HEK293T (cell line): ENCODE data around the gene CCSER1.

ENCODE experiments used
- ARNT ChIP-seq: fragments of 450-650 bp; IDR thresholded peaks from 2 replicates; pipeline ENCODE4 v1.6.1; 2017; ENCODE audit warnings: mild to moderate bottlenecking
- BHLHE40 ChIP-seq: fragments of 450-650 bp; IDR thresholded peaks from 2 replicates; pipeline ENCODE4 v1.6.1; 2016; ENCODE audit warnings: mild to moderate bottlenecking, moderate library complexity, borderline replicate concordance
- FOXA1 ChIP-seq: fragments of 450-650 bp; IDR thresholded peaks from 2 replicates; pipeline ENCODE4 v1.6.1; 2016; ENCODE audit warnings: mild to moderate bottlenecking
- FOXK2 ChIP-seq: fragments of 450-650 bp; IDR thresholded peaks from 2 replicates; pipeline ENCODE4 v1.6.1; 2016; ENCODE audit warnings: mild to moderate bottlenecking
- HDGF ChIP-seq: fragments of 450-650 bp; IDR thresholded peaks from 2 replicates; pipeline ENCODE4 v1.6.1; 2017; ENCODE audit warnings: antibody characterized with exemption, borderline replicate concordance
- L3MBTL2 ChIP-seq: fragments of 450-650 bp; conservative IDR thresholded peaks from 2 replicates; pipeline ENCODE4 v1.6.1; 2016; ENCODE audit warnings: mild to moderate bottlenecking
- LEF1 ChIP-seq: fragments of 450-650 bp; IDR thresholded peaks from 2 replicates; pipeline ENCODE4 v1.6.1; 2017; ENCODE audit warnings: mild to moderate bottlenecking, borderline replicate concordance
- NFRKB ChIP-seq: fragments of 450-650 bp; IDR thresholded peaks from 2 replicates; pipeline ENCODE4 v1.6.1; 2016; ENCODE audit warnings: mild to moderate bottlenecking, moderate library complexity
- PKNOX1 ChIP-seq: fragments of 450-650 bp; IDR thresholded peaks from 2 replicates; pipeline ENCODE4 v1.6.1; 2016
- SP1 ChIP-seq: fragments of 450-650 bp; IDR thresholded peaks from 2 replicates; pipeline ENCODE4 v1.6.1; 2017
- SUZ12 ChIP-seq: fragments of 450-650 bp; IDR thresholded peaks from 2 replicates; pipeline ENCODE4 v1.6.1; 2016; ENCODE audit warnings: mild to moderate bottlenecking
- TARDBP ChIP-seq: fragments of 450-650 bp; IDR thresholded peaks from 2 replicates; pipeline ENCODE4 v1.6.1; 2016
- ZNF384 ChIP-seq: fragments of 450-650 bp; IDR thresholded peaks from 2 replicates; pipeline ENCODE4 v1.6.1; 2016

- TF ChIP-seq ZNF384 (no peak), SUZ12 (no peak), HDGF (no peak), SP1 (no peak), LEF1 (no peak), PKNOX1 (no peak), ARNT (no peak), TARDBP (no peak), NFRKB (no peak), BHLHE40 (no peak), FOXK2 (no peak), FOXA1 (no peak), L3MBTL2 (no peak)
Measured at GRCh38 chr4:90597927-90598326, 470.7 kb downstream of the CCSER1 start.
